Measurements from ENCODE around the gene EXOC6B. TPM values are rescaled to one million over a fixed set of nuclear protein-coding genes. Genes with fewer than 3 reads are reported as not detected.

EXOC6B gene
- total RNA-seq, 1 experiment from 2014 or later: 33.7 TPM

- 0 out of 2 replicates have a peak, but pooled peaks cover 3% of the 10 kb centered on the region for H3K4me1 Mint-ChIP-seq
- ATAC-seq (no peak), DNase-seq (ENCODE audit: low spot score) (no peak)
- ChIA-PET CTCF (interaction anchor here (1.1 kb wide), 1 partner anchor 8 kb away, joined by 3 read pairs; no protein-coding TSS in a partner anchor), POLR2A (no interaction called here)
- no peak overlapping the region for H3K4me3 Mint-ChIP-seq
- peaks cover 32% of the 10 kb centered on the region for H3K9me3 Mint-ChIP-seq
- H3K27me3 Mint-ChIP-seq (ENCODE audit: low read depth): no peaks in the 10 kb centered on the region; the same call in 1 of the 2 replicates
- H3K36me3 Mint-ChIP-seq: peaks cover 19% of the 10 kb centered on the region
- no peak overlapping the region for H3K27ac Mint-ChIP-seq
- TF ChIP-seq SP1 (CRISPR knock-in tag; conservative IDR thresholded peaks at IDR 0.05) (no peak), AR (CRISPR knock-in tag; IDR thresholded peaks at IDR 0.05) (no peak), TEAD1 (CRISPR knock-in tag; IDR thresholded peaks at IDR 0.05) (no peak), ELF4 (CRISPR knock-in tag; IDR thresholded peaks at IDR 0.05; ENCODE audit: low read depth) (no peak), ZBTB21 (CRISPR knock-in tag; IDR thresholded peaks at IDR 0.05; ENCODE audit: borderline replicate concordance) (no peak), ZNF416 (CRISPR knock-in tag; IDR thresholded peaks at IDR 0.05) (no peak), SOX15 (CRISPR knock-in tag; IDR thresholded peaks at IDR 0.05) (no peak), ESRRA (CRISPR knock-in tag; IDR thresholded peaks at IDR 0.05; ENCODE audit: borderline replicate concordance) (no peak), ZNF138 (CRISPR knock-in tag; conservative IDR thresholded peaks at IDR 0.05) (no peak), CDX4 (CRISPR knock-in tag; IDR thresholded peaks at IDR 0.05; ENCODE audit: borderline replicate concordance) (no peak), IRF2 (CRISPR knock-in tag; IDR thresholded peaks at IDR 0.05; ENCODE audit: borderline replicate concordance, low read depth) (no peak), NR2C2 (CRISPR knock-in tag; IDR thresholded peaks at IDR 0.05) (no peak), E2F1 (CRISPR knock-in tag; IDR thresholded peaks at IDR 0.05) (no peak), CREB1 (CRISPR knock-in tag; IDR thresholded peaks at IDR 0.05) (no peak)
Measured at GRCh38 chr2:72431737-72432136, 394.1 kb downstream of the EXOC6B start.

- H3K36me3 Mint-ChIP-seq: peaks cover 9% of the 10 kb centered on the region
- H3K4me3 Mint-ChIP-seq: no peak overlapping the region
- H3K4me1 Mint-ChIP-seq: no peaks in the 10 kb centered on the region
- no peak overlapping the region for H3K27ac Mint-ChIP-seq
- POLR2A ChIA-PET: no interaction called here
- no peak for ATAC-seq
- CTCF ChIA-PET: interaction anchor here (1.3 to 1.5 kb wide), 2 partner anchors 12 to 435 kb away, joined by 4 to 5 read pairs; no protein-coding TSS in a partner anchor
- H3K9me3 Mint-ChIP-seq: peaks cover 10% of the 10 kb centered on the region
- DNase-seq (ENCODE audit: low spot score): no peak
- H3K27me3 Mint-ChIP-seq (ENCODE audit: low read depth): no peaks in the 10 kb centered on the region
- TF ChIP-seq CREM (CRISPR knock-in tag; IDR thresholded peaks at IDR 0.05) (no peak), CDX4 (CRISPR knock-in tag; IDR thresholded peaks at IDR 0.05; ENCODE audit: borderline replicate concordance) (no peak), ZNF512 (CRISPR knock-in tag; IDR thresholded peaks at IDR 0.05; ENCODE audit: borderline replicate concordance) (no peak), ZBTB43 (CRISPR knock-in tag; IDR thresholded peaks at IDR 0.05) (no peak), FOXK1 (CRISPR knock-in tag; IDR thresholded peaks at IDR 0.05) (no peak), USF2 (CRISPR knock-in tag; IDR thresholded peaks at IDR 0.05) (no peak), HMGA2 (CRISPR knock-in tag; IDR thresholded peaks at IDR 0.05) (no peak), ZNF121 (CRISPR knock-in tag; IDR thresholded peaks at IDR 0.05) (no peak), E2F5 (CRISPR knock-in tag; IDR thresholded peaks at IDR 0.05) (no peak), GRHL2 (CRISPR knock-in tag; IDR thresholded peaks at IDR 0.05; ENCODE audit: insufficient replicate concordance, severe bottlenecking) (no peak), ZNF671 (CRISPR knock-in tag; IDR thresholded peaks at IDR 0.05) (no peak), NFE2L1 (CRISPR knock-in tag; IDR thresholded peaks at IDR 0.05) (no peak), IRF2 (CRISPR knock-in tag; IDR thresholded peaks at IDR 0.05; ENCODE audit: borderline replicate concordance, low read depth) (no peak)
Measured at GRCh38 chr2:72427022-72427861, 398.6 kb downstream of the EXOC6B start.
